Measurements from ENCODE around the gene AGAP2.

Gene AGAP2

DNA sequence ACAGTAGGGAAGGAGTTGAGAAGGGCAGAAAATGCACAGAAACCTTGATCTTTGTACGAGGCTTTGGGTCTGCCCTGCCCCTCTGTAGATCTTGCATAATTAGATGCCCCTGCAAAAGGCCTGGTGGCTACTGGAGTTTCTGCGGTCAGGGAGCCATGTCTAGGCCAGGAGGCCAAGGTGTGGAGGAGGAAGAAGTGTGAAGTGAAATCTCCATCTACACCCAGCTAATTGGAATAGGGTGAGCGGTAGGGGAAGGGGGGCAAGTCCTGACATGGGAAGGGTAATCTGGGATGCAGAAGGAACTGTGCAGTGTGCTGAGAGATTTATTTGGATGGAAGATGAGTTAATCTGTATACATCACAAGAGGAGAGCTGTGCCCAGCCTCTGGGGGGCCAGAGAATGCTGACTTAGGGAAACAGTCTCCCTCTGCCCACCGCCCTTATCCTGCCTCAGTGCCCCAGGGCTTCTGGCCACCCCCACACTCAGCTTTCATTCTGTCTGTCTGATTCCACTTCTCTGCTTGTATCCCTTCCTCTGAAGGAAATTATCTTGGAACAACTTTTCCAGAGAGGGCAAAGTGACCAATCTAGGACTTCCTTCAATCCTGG is 23.0 kb upstream of the AGAP2 start:
- Histone ChIP-seq H3K27me3 (ENCODE audit: control insufficient read depth in 3 of 3, insufficient read depth in 3 of 3, low read depth in 1 of 3, low read length in 3 of 3) (peaks cover 0 to 40% (median 21%) of the 10 kb centered on the region in 3 experiments), H2BK5ac (ENCODE audit: low read length) (no peak overlapping the region), H2BK15ac (ENCODE audit: low read length) (no peak overlapping the region), H3K9ac (ENCODE audit: low read depth, low read length, poor library complexity) (no peak overlapping the region), H3K14ac (ENCODE audit: low read length) (no peak overlapping the region), H3K4ac (ENCODE audit: low read length) (no peak overlapping the region), H2BK12ac (ENCODE audit: low read length) (no peak overlapping the region), H3K79me1 (ENCODE audit: low read depth, low read length) (no peaks in the 10 kb centered on the region), H3K4me1 (ENCODE audit: control insufficient read depth in 2 of 2, insufficient read depth in 1 of 2, low read depth in 1 of 2, low read length in 2 of 2) (peaks cover under 1 to 6% of the 10 kb centered on the region in 2 donors), H3K27ac (replicated peaks; ENCODE audit: low read length) (no peak overlapping the region), H3K18ac (ENCODE audit: low read length) (no peak overlapping the region), H3K9me3 (replicated peaks in 1 of 2; ENCODE audit: control insufficient read depth in 2 of 2, insufficient read depth in 1 of 2, low read depth in 1 of 2, low read length in 2 of 2) (no peaks in the 10 kb centered on the region), H3K36me3 (replicated peaks in 1 of 2; ENCODE audit: control insufficient read depth in 2 of 2, insufficient read depth in 2 of 2, low read length in 2 of 2) (peaks cover 10 to 68% of the 10 kb centered on the region in 2 donors), H4K91ac (ENCODE audit: low read depth, low read length, poor library complexity) (no peak overlapping the region), H3K4me3 (ENCODE audit: low read length in 2 of 2) (no peak overlapping the region), H4K8ac (ENCODE audit: low read depth, low read length) (no peak overlapping the region), H2AK5ac (ENCODE audit: low read depth, low read length) (no peak overlapping the region), H2AFZ (ENCODE audit: low read length) (no peak overlapping the region), H3K4me2 (ENCODE audit: insufficient read depth, low read length, poor library complexity, severe bottlenecking) (no peak overlapping the region), H3K23ac (ENCODE audit: low read depth, low read length, poor library complexity) (no peak overlapping the region), H2BK120ac (ENCODE audit: low read depth, low read length) (no peak overlapping the region)
- no CpG with 5 or more reads among the region's 4 CpGs for WGBS, 2 donors (ENCODE audit: extremely low coverage in 2 of 2, insufficient read length in 2 of 2, insufficient replicate concordance in 1 of 2)
- DNase-seq (ENCODE audit: low spot score): no peak

DNA sequence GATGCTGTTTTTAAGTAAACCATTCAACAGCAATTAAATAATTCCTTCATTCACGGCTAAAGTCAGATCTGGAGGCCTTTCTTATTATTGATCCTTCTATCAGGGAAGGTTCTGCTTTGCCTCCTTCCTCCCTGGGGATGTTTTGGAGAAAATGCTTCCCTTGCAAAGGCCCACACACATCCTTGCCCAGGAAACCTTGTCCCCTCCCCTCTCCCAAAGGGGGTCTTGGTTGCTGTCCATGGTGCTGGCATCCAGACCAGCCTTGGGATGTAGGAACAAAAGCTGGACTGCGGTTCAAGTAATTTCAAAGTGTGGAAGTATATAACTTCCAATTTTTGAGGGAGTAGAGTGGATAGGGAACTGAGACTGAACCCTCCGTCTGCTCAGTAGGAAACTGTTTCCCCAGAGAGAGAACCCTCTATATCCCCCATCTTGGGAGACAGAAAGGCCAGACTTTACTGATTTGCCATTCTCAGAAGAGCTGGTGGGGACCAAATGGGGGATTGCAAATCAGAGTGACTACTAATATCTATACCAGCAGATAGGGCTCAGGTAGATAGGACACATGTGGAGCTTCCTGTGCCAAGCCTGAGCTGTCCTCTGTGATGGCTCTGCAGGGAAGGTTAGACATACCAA is 21.9 kb upstream of the AGAP2 start:
- Histone ChIP-seq H2BK15ac (ENCODE audit: low read length) (no peak overlapping the region), H3K4me3 (ENCODE audit: low read length in 2 of 2) (no peak overlapping the region), H3K79me1 (ENCODE audit: low read depth, low read length) (peaks cover 3% of the 10 kb centered on the region), H2BK12ac (ENCODE audit: low read length) (no peak overlapping the region), H3K9me3 (replicated peaks in 1 of 2; ENCODE audit: control insufficient read depth in 2 of 2, insufficient read depth in 1 of 2, low read depth in 1 of 2, low read length in 2 of 2) (no peaks in the 10 kb centered on the region), H3K4me1 (ENCODE audit: control insufficient read depth in 2 of 2, insufficient read depth in 1 of 2, low read depth in 1 of 2, low read length in 2 of 2) (peaks cover 6 to 7% of the 10 kb centered on the region in 2 donors), H3K23ac (ENCODE audit: low read depth, low read length, poor library complexity) (no peak overlapping the region), H3K27ac (replicated peaks; ENCODE audit: low read length) (no peak overlapping the region), H3K9ac (ENCODE audit: low read depth, low read length, poor library complexity) (no peak overlapping the region), H3K4ac (ENCODE audit: low read length) (no peak overlapping the region), H2AK5ac (ENCODE audit: low read depth, low read length) (no peak overlapping the region), H3K14ac (ENCODE audit: low read length) (no peak overlapping the region), H3K36me3 (replicated peaks in 1 of 2; ENCODE audit: control insufficient read depth in 2 of 2, insufficient read depth in 2 of 2, low read length in 2 of 2) (peaks cover 10 to 68% of the 10 kb centered on the region in 2 donors), H2AFZ (ENCODE audit: low read length) (no peak overlapping the region), H2BK120ac (ENCODE audit: low read depth, low read length) (no peak overlapping the region), H3K4me2 (ENCODE audit: insufficient read depth, low read length, poor library complexity, severe bottlenecking) (no peak overlapping the region), H3K18ac (ENCODE audit: low read length) (no peak overlapping the region), H4K91ac (ENCODE audit: low read depth, low read length, poor library complexity) (no peak overlapping the region), H2BK5ac (ENCODE audit: low read length) (no peak overlapping the region), H3K27me3 (ENCODE audit: control insufficient read depth in 3 of 3, insufficient read depth in 3 of 3, low read depth in 1 of 3, low read length in 3 of 3) (peaks cover 0 to 38% (median 16%) of the 10 kb centered on the region in 3 experiments), H4K8ac (ENCODE audit: low read depth, low read length) (no peak overlapping the region)
- no CpG with 5 or more reads among the region's 3 CpGs for WGBS, 2 donors (ENCODE audit: extremely low coverage in 2 of 2, insufficient read length in 2 of 2, insufficient replicate concordance in 1 of 2)
- DNase-seq (ENCODE audit: low spot score): no peak

GRCh38 chr12:57759360-57759980 is 20.9 kb upstream of the AGAP2 start:
- H4K91ac ChIP-seq (ENCODE audit: low read depth, low read length, poor library complexity): no peak overlapping the region
- H3K14ac ChIP-seq (ENCODE audit: low read length): no peak overlapping the region
- no CpG with 5 or more reads among the region's 3 CpGs for WGBS, 2 donors (ENCODE audit: extremely low coverage in 2 of 2, insufficient read length in 2 of 2, insufficient replicate concordance in 1 of 2)
- H3K4me2 ChIP-seq (ENCODE audit: insufficient read depth, low read length, poor library complexity, severe bottlenecking): no peak overlapping the region
- H3K4me3 ChIP-seq (ENCODE audit: low read length in 2 of 2): no peak overlapping the region
- no peak overlapping the region for H3K23ac ChIP-seq (ENCODE audit: low read depth, low read length, poor library complexity)
- H3K18ac ChIP-seq (ENCODE audit: low read length): no peak overlapping the region
- no peak overlapping the region for H2BK12ac ChIP-seq (ENCODE audit: low read length)
- no peak overlapping the region for H2AK5ac ChIP-seq (ENCODE audit: low read depth, low read length)
- H3K9ac ChIP-seq (ENCODE audit: low read depth, low read length, poor library complexity): no peak overlapping the region
- H4K8ac ChIP-seq (ENCODE audit: low read depth, low read length): no peak overlapping the region
- H3K4ac ChIP-seq (ENCODE audit: low read length): no peak overlapping the region
- peaks cover 8 to 9% of the 10 kb centered on the region in 2 donors for H3K4me1 ChIP-seq (ENCODE audit: control insufficient read depth in 2 of 2, insufficient read depth in 1 of 2, low read depth in 1 of 2, low read length in 2 of 2)
- peaks cover 0 to 28% (median 7%) of the 10 kb centered on the region in 3 experiments for H3K27me3 ChIP-seq (ENCODE audit: control insufficient read depth in 3 of 3, insufficient read depth in 3 of 3, low read depth in 1 of 3, low read length in 3 of 3)
- H2BK15ac ChIP-seq (ENCODE audit: low read length): no peak overlapping the region
- no peak for DNase-seq (ENCODE audit: low spot score)
- H3K27ac ChIP-seq (replicated peaks; ENCODE audit: low read length): no peak overlapping the region
- H2BK120ac ChIP-seq (ENCODE audit: low read depth, low read length): no peak overlapping the region
- peaks cover 10 to 67% of the 10 kb centered on the region in 2 donors for H3K36me3 ChIP-seq (replicated peaks in 1 of 2; ENCODE audit: control insufficient read depth in 2 of 2, insufficient read depth in 2 of 2, low read length in 2 of 2)
- no peaks in the 10 kb centered on the region for H3K9me3 ChIP-seq (replicated peaks in 1 of 2; ENCODE audit: control insufficient read depth in 2 of 2, insufficient read depth in 1 of 2, low read depth in 1 of 2, low read length in 2 of 2)
- no peak overlapping the region for H2BK5ac ChIP-seq (ENCODE audit: low read length)
- no peak overlapping the region for H2AFZ ChIP-seq (ENCODE audit: low read length)
- peaks cover 3% of the 10 kb centered on the region for H3K79me1 ChIP-seq (ENCODE audit: low read depth, low read length)
